ENCODE results near the gene PLPP4. TPM values are rescaled to one million over a fixed set of nuclear protein-coding genes. Genes with fewer than 3 reads are reported as not detected.

Gene PLPP4
- polyA plus RNA-seq, 1 donor from 2014 or later: 4.4 TPM

- Histone ChIP-seq H3K9ac (ENCODE audit: low read length) (no peak overlapping the region), H3K79me2 (replicated peaks; ENCODE audit: insufficient read depth, low read length) (no peaks in the 10 kb centered on the region), H3K27ac (ENCODE audit: low read length) (no peak overlapping the region), H3K9me3 (ENCODE audit: low read length) (no peaks in the 10 kb centered on the region), H4K20me1 (ENCODE audit: insufficient read depth) (no peaks in the 10 kb centered on the region), H3K27me3 (ENCODE audit: insufficient read depth, low read depth, low read length) (no peaks in the 10 kb centered on the region), H3K4me3 (ENCODE audit: low read length) (no peak overlapping the region), H3F3A (ENCODE audit: insufficient read depth, low read length, poor library complexity, severe bottlenecking) (no peaks in the 10 kb centered on the region), H3K4me2 (ENCODE audit: low read length) (no peak overlapping the region), H3K9me2 (ENCODE audit: insufficient read depth, low read length) (no peaks in the 10 kb centered on the region), H3K36me3 (ENCODE audit: insufficient read depth, low read length) (no peaks in the 10 kb centered on the region), H2AFZ (ENCODE audit: low read depth, low read length) (no peak overlapping the region)
- TF ChIP-seq TAF1 (IDR thresholded peaks at IDR 0.05; ENCODE audit: low read depth) (no peak), SMC3 (conservative IDR thresholded peaks at IDR 0.05; ENCODE audit: poor library complexity) (no peak), CTCF (IDR thresholded peaks at IDR 0.05; ENCODE audit: poor library complexity, severe bottlenecking) (no peak), RAD21 (conservative IDR thresholded peaks at IDR 0.05) (no peak), EP300 (conservative IDR thresholded peaks at IDR 0.05; ENCODE audit: poor library complexity, severe bottlenecking) (no peak), REST (IDR thresholded peaks at IDR 0.05; ENCODE audit: borderline replicate concordance) (no peak), POLR2AphosphoS5 (IDR thresholded peaks at IDR 0.05) (no peak), MXI1 (conservative IDR thresholded peaks at IDR 0.05; ENCODE audit: poor library complexity, severe bottlenecking) (no peak), EZH2 (IDR thresholded peaks at IDR 0.05; ENCODE audit: borderline replicate concordance, insufficient read depth, low read length, poor library complexity, severe bottlenecking) (no peak)
These were observed 60.2 kb downstream of the PLPP4 start for GRCh38 chr10:120517196-120517595.

GRCh38 chr10:120517881-120518484 lies 61.0 kb downstream of the PLPP4 start:
- Histone ChIP-seq H3K27ac (ENCODE audit: low read length) (no peak overlapping the region), H4K20me1 (ENCODE audit: insufficient read depth) (no peaks in the 10 kb centered on the region), H3K9ac (ENCODE audit: low read length) (no peak overlapping the region), H3F3A (ENCODE audit: insufficient read depth, low read length, poor library complexity, severe bottlenecking) (no peaks in the 10 kb centered on the region), H3K79me2 (replicated peaks; ENCODE audit: insufficient read depth, low read length) (no peaks in the 10 kb centered on the region), H3K9me3 (ENCODE audit: low read length) (no peaks in the 10 kb centered on the region), H3K9me2 (ENCODE audit: insufficient read depth, low read length) (no peaks in the 10 kb centered on the region), H3K36me3 (ENCODE audit: insufficient read depth, low read length) (no peaks in the 10 kb centered on the region), H3K27me3 (ENCODE audit: insufficient read depth, low read depth, low read length) (no peaks in the 10 kb centered on the region), H2AFZ (ENCODE audit: low read depth, low read length) (no peak overlapping the region), H3K4me3 (ENCODE audit: low read length) (no peak overlapping the region), H3K4me2 (ENCODE audit: low read length) (no peak overlapping the region)
- no peak for TF ChIP-seq CTCF (IDR thresholded peaks at IDR 0.05; ENCODE audit: poor library complexity, severe bottlenecking)
- TF ChIP-seq MXI1 (conservative IDR thresholded peaks at IDR 0.05; ENCODE audit: poor library complexity, severe bottlenecking): no peak
- TF ChIP-seq TAF1 (IDR thresholded peaks at IDR 0.05; ENCODE audit: low read depth): no peak
- no peak for TF ChIP-seq EP300 (conservative IDR thresholded peaks at IDR 0.05; ENCODE audit: poor library complexity, severe bottlenecking)
- TF ChIP-seq REST (IDR thresholded peaks at IDR 0.05; ENCODE audit: borderline replicate concordance): no peak
- no peak for TF ChIP-seq SMC3 (conservative IDR thresholded peaks at IDR 0.05; ENCODE audit: poor library complexity)
- TF ChIP-seq EZH2 (IDR thresholded peaks at IDR 0.05; ENCODE audit: borderline replicate concordance, insufficient read depth, low read length, poor library complexity, severe bottlenecking): no peak
- no peak for TF ChIP-seq RAD21 (conservative IDR thresholded peaks at IDR 0.05)
- TF ChIP-seq POLR2AphosphoS5 (IDR thresholded peaks at IDR 0.05): no peak

Measured in neural cell (in vitro differentiated cells).